CD4-positive, alpha-beta T cell (primary cell): ENCODE results near the gene PRSS36. TPM values are rescaled to one million over a fixed set of nuclear protein-coding genes. Genes with fewer than 3 reads are reported as not detected.

Source experiments
- ATAC-seq: fragments of 200-7000 bp; cut with Tn5 transposase; one replicate; pipeline ENCODE4 v1.10.0; 2022; ENCODE audit warnings: mild to moderate bottlenecking; ENCODE audit not compliant: poor library complexity
- CTCF ChIA-PET: fragments of 350-600 bp; sonication (Branson Sonifier 250); formaldehyde crosslinking; loops from one replicate; lab custom pipeline; 2021; ENCODE audit warnings: antibody characterized with exemption, inconsistent platforms; lab: Charles Lee
- POLR2A ChIA-PET: fragments of 350-600 bp; sonication (Branson Sonifier 250); formaldehyde crosslinking; loops from one replicate; lab custom pipeline; 2021; ENCODE audit warnings: antibody characterized with exemption, inconsistent platforms; lab: Charles Lee
- DNase-seq, 14 experiments: peaks; one replicate each; pipeline ENCODE4 v3.0.0-alpha.2; 2013 to 2020; ENCODE audit warnings: mixed read lengths in 2 of 14
- H3K27ac ChIP-seq, 2 donors: one replicate each; pipeline versions ENCODE4 v1.5.1 to v1.7.0; 2013; ENCODE audit warnings: low read length in 2 of 2, low read depth in 1 of 2, mild to moderate bottlenecking in 1 of 2
- H3K27me3 ChIP-seq, 2 experiments: 1 replicate in 1 of 2; 2 replicates in 1 of 2; pipeline versions ENCODE4 v1.6.1 to v1.7.0; 2013; ENCODE audit warnings: low read length in 2 of 2, control low read depth in 1 of 2, mild to moderate bottlenecking in 1 of 2, moderate library complexity in 1 of 2; ENCODE audit not compliant: insufficient read depth in 2 of 2, control insufficient read depth in 1 of 2
- H3K36me3 ChIP-seq: one replicate; pipeline ENCODE4 v1.6.1; 2013; ENCODE audit warnings: low read length, control low read depth; ENCODE audit not compliant: insufficient read depth
- H3K4me1 ChIP-seq: one replicate; pipeline ENCODE4 v1.6.1; 2013; ENCODE audit warnings: low read length, control low read depth; ENCODE audit not compliant: insufficient read depth
- H3K4me3 ChIP-seq: one replicate; pipeline ENCODE4 v1.5.1; 2013; ENCODE audit warnings: mild to moderate bottlenecking, low read length, moderate library complexity
- H3K9me3 ChIP-seq, 2 experiments: 1 replicate in 1 of 2; 2 replicates in 1 of 2; pipeline versions ENCODE4 v1.6.1 to v1.7.0; 2013; ENCODE audit warnings: low read length in 2 of 2, mild to moderate bottlenecking in 2 of 2, control low read depth in 1 of 2, moderate library complexity in 1 of 2; ENCODE audit not compliant: control insufficient read depth in 1 of 2, insufficient read depth in 1 of 2
- H3K27ac Mint-ChIP-seq: one replicate; pipeline ENCODE4 v1.8.0; 2020; ENCODE audit warnings: mixed read lengths
- H3K27me3 Mint-ChIP-seq: one replicate; pipeline ENCODE4 v1.8.0; 2021; ENCODE audit warnings: mixed read lengths
- H3K36me3 Mint-ChIP-seq: one replicate; pipeline ENCODE4 v1.8.0; 2021; ENCODE audit warnings: low read depth, mixed read lengths
- H3K4me1 Mint-ChIP-seq: one replicate; pipeline ENCODE4 v1.8.0; 2021; ENCODE audit warnings: low read depth, mixed read lengths
- H3K4me3 Mint-ChIP-seq: one replicate; pipeline ENCODE4 v1.8.0; 2020; ENCODE audit warnings: mild to moderate bottlenecking, mixed read lengths
- H3K9me3 Mint-ChIP-seq: one replicate; pipeline ENCODE4 v1.8.0; 2020; ENCODE audit warnings: mixed read lengths
- intact Hi-C, 2 experiments: fragments of 100-400 bp; cut with DNase I in 1 of 2; cut with micrococcal nuclease in 1 of 2; formaldehyde crosslinking; loops; one replicate each; pipeline versions ENCODE4 v1.15.1 to v1.9.0; 2023 to 2025; cut with DNase I, micrococcal nuclease
- total RNA-seq, 174 experiments: library from RNA in 2 of 174; stranded (reverse) in 2 of 174; gene quantifications; one replicate each; pipeline ENCODE4 v1.2.3 and lab custom pipeline; 2021 to 2026
- TF ChIP-seq, protein P1 (sequence below): fragments of 200-600 bp; IDR thresholded peaks from one replicate; pipeline ENCODE4 v1.8.0; 2022; ENCODE audit warnings: antibody characterized with exemption, mild to moderate bottlenecking

PRSS36 gene
- total RNA-seq, 2 experiments from 2014 or later, result 0.33 to 0.56 TPM

DNA sequence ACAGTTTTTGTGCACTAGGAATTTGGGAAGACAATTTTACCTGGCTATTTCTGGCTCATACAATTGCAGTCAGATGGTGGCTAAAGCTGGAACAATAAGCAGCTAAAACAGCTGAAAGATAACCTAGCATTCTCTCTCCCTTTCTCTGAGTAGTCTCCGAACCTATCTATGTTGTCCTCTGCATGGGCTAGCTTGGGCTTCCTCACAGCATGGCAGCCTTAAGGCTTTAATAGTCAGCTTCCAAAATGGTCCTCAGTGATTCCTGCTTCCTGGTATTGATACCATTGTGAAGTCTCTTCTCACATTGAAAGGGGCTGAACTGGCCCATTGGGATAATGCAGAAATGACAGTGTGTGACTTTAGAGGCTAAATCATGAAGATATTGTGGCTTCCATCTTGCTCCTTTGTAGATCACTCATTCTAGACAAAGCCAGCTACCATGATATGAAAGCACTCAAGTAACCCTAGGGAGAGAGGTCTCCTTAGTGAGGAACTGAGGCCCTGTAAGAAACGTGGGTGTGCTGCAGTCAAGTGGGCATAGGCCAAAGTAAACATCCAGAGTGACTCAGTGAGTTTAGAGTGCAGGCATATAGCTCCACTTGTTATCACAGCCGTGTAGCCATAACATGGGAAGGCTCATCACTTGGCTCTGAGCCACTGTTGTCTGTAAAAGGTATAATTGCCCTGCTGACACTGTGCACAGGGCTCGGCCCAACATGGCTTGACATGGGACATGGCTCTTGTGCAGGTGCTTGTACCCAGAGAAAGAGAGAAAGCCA, 49.8 kb downstream of the PRSS36 start:
- Mint-ChIP-seq H3K9me3 (no peaks in the 10 kb centered on the region), H3K4me1 (peaks cover 9% of the 10 kb centered on the region), H3K27me3 (no peaks in the 10 kb centered on the region), H3K27ac (no peak overlapping the region), H3K36me3 (peaks cover 3% of the 10 kb centered on the region), H3K4me3 (no peak overlapping the region)
- no peaks in the 10 kb centered on the region for H3K36me3 ChIP-seq
- H3K9me3 ChIP-seq, result no peaks in the 10 kb centered on the region
- TF ChIP-seq, protein P1, sequence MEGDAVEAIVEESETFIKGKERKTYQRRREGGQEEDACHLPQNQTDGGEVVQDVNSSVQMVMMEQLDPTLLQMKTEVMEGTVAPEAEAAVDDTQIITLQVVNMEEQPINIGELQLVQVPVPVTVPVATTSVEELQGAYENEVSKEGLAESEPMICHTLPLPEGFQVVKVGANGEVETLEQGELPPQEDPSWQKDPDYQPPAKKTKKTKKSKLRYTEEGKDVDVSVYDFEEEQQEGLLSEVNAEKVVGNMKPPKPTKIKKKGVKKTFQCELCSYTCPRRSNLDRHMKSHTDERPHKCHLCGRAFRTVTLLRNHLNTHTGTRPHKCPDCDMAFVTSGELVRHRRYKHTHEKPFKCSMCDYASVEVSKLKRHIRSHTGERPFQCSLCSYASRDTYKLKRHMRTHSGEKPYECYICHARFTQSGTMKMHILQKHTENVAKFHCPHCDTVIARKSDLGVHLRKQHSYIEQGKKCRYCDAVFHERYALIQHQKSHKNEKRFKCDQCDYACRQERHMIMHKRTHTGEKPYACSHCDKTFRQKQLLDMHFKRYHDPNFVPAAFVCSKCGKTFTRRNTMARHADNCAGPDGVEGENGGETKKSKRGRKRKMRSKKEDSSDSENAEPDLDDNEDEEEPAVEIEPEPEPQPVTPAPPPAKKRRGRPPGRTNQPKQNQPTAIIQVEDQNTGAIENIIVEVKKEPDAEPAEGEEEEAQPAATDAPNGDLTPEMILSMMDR, result no peak
- intact Hi-C loops, result no loop called here
- no peak for DNase-seq
- CTCF ChIA-PET, result interaction anchor here (1.0 kb wide), 1 partner anchor 42 kb away, joined by 4 read pairs; no protein-coding TSS in a partner anchor
- POLR2A ChIA-PET, result interaction anchor here (1.0 to 1.7 kb wide), 2 partner anchors 17 to 42 kb away, joined by 3 to 4 read pairs; partner anchors contain the start of gene KAT8
- H3K4me3 ChIP-seq, result no peak overlapping the region
- H3K27me3 ChIP-seq, result no peaks in the 10 kb centered on the region
- H3K27ac ChIP-seq, result no peak overlapping the region
- no peak for ATAC-seq
- peaks cover 10% of the 10 kb centered on the region for H3K4me1 ChIP-seq

DNA sequence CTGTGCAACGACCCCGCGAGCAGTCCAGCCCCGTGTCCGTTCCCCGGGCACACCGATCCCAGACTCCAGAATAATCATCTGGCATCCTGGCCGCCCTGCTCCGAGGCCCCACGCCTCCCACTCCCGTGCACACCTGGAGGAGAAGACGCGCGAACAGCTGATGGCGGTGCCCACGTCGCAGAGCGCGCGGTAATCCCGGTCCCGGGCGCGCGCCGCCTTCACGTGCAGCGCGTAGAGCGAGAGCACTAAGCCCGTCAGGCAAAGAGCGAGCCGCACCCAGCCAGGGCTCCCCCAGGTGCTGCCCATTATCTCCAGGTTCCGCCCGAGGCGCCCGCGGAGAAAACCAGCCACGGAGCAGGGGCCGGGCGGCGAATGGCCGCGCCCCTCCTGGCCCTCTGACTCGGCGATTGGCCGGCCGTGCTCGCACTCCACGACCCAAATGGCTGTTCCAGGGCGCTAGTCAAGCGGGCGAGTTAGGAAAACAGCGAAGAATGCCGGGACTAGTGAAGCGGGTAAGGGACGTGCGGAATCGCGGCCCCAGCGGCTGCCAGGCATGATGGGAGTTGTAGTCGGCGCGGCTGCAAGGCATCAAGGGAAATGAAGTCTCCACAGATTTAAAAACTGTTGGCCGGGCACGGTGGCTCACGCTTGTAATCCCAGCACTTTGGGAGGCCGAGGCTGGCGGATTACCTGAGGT, 55.3 kb downstream of the PRSS36 start, which contains the start of gene VKORC1:
VKORC1 (minus strand) TSS at position 374 of the 697 bp plus-strand sequence; CDS start at position 306, 68 bp downstream.
- no peaks in the 10 kb centered on the region for H3K9me3 Mint-ChIP-seq
- peaks cover 24% of the 10 kb centered on the region for H3K36me3 Mint-ChIP-seq
- H3K27ac ChIP-seq, result peak within 1 kb of the TSS; percentile 84
- peaks cover 34% of the 10 kb centered on the region for H3K4me1 Mint-ChIP-seq
- DNase-seq (peak; percentile 75 to 95 (median 82)), ATAC-seq (peak; percentile 90)
- H3K4me3 Mint-ChIP-seq, result peak within 1 kb of the TSS; percentile 93
- CTCF ChIA-PET, result interaction anchor here (1.0 to 2.8 kb wide), 4 partner anchors 13 to 62 kb away, joined by 3 to 13 read pairs (median 7); partner anchors contain the start of genes BCKDK, ZNF646 and ZNF668
- H3K27me3 ChIP-seq, result no peaks in the 10 kb centered on the region
- peak within 1 kb of the TSS; percentile 82 for H3K4me3 ChIP-seq
- TF ChIP-seq, protein P1, result no peak
- no peaks in the 10 kb centered on the region for H3K9me3 ChIP-seq
- intact Hi-C loops, result loop anchor here (1.0 to 2.0 kb wide), 6 partner anchors 20 to 172 kb away; partner anchors contain the start of genes ZNF646 (in 2 of the 2), ZNF668 (in 2 of the 2) and HSD3B7 (in 1 of the 2)
- H3K27me3 Mint-ChIP-seq, result no peaks in the 10 kb centered on the region
- POLR2A ChIA-PET, result interaction anchor here (0.6 to 4.6 kb wide), 6 partner anchors 21 to 365 kb away, joined by 3 to 35 read pairs (median 6); partner anchors contain the start of genes ARMC5, HSD3B7, KAT8 and STX4
- H3K36me3 ChIP-seq, result peaks cover 9% of the 10 kb centered on the region
- peaks cover 31% of the 10 kb centered on the region for H3K4me1 ChIP-seq
- H3K27ac Mint-ChIP-seq, result peak within 1 kb of the TSS; percentile 83

DNA sequence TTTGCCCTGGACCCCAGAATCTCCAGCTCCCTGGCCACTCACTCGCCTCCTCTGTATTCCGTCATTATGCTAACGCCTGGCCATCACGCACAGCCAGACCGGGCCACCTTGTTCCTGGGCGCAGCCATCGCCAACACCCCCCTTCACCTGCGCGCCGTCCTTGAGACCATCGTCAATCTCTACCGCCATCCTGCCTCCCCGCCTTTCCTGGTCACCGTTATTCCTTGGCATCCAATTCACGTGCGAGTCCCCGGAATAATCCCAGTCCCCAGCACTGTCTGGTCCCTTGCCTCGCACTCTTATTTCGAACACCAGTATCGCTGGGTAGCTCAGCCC, 55.8 kb downstream of the PRSS36 start:
- ATAC-seq (no peak), DNase-seq (no peak)
- peak overlapping the region; percentile 83 for H3K27ac Mint-ChIP-seq
- peaks cover 9% of the 10 kb centered on the region for H3K36me3 ChIP-seq
- H3K4me1 Mint-ChIP-seq, result peaks cover 34% of the 10 kb centered on the region
- no peaks in the 10 kb centered on the region for H3K9me3 ChIP-seq
- H3K27me3 Mint-ChIP-seq, result no peaks in the 10 kb centered on the region
- TF ChIP-seq, protein P1, result no peak
- H3K27ac ChIP-seq, result peak overlapping the region; percentile 84
- H3K4me3 Mint-ChIP-seq, result peak overlapping the region; percentile 93
- POLR2A ChIA-PET, result interaction anchor here (0.6 to 4.6 kb wide), 6 partner anchors 20 to 365 kb away, joined by 3 to 35 read pairs (median 6); partner anchors contain the start of genes ARMC5, HSD3B7, KAT8 and STX4
- H3K36me3 Mint-ChIP-seq, result peaks cover 26% of the 10 kb centered on the region
- H3K27me3 ChIP-seq, result no peaks in the 10 kb centered on the region
- CTCF ChIA-PET, result interaction anchor here (0.6 to 2.8 kb wide), 3 partner anchors 14 to 302 kb away, joined by 3 to 13 read pairs (median 4); partner anchors contain the start of gene BCKDK
- peaks cover 31% of the 10 kb centered on the region for H3K4me1 ChIP-seq
- intact Hi-C loops, result loop anchor here (1.0 to 2.0 kb wide), 5 partner anchors 19 to 172 kb away; partner anchors contain the start of genes ZNF646 (in 2 of the 2), ZNF668 (in 2 of the 2) and HSD3B7 (in 1 of the 2)
- H3K4me3 ChIP-seq, result peak overlapping the region; percentile 82
- H3K9me3 Mint-ChIP-seq, result no peaks in the 10 kb centered on the region
